ENCODE results near the gene STX11. TPM values are rescaled to one million over a fixed set of nuclear protein-coding genes. Genes with fewer than 3 reads are reported as not detected.

Gene STX11
- polyA plus RNA-seq, 2 of the 4 experiments (the other 2 are of a cell fraction) = 0.36 to 0.78 TPM

- WGBS (ENCODE audit: missing lambda C conversion rate) = 36% methylated on average over 13 of the region's 14 CpGs
- no peak for TF ChIP-seq FOSB (CRISPR knock-in tag; IDR thresholded peaks at IDR 0.05)
- TF ChIP-seq POLR2AphosphoS2 (conservative IDR thresholded peaks at IDR 0.05; ENCODE audit: low read length) = no peak
- TF ChIP-seq NR3C1 (IDR thresholded peaks at IDR 0.05) = no peak
- no peak for TF ChIP-seq ZFP36 (IDR thresholded peaks at IDR 0.05; ENCODE audit: borderline replicate concordance, partially characterized antibody)
- no peak for TF ChIP-seq ATOH8 (CRISPR knock-in tag; IDR thresholded peaks at IDR 0.05; ENCODE audit: low read depth)
- TF ChIP-seq FOXS1 (CRISPR knock-in tag; IDR thresholded peaks at IDR 0.05) = no peak
- TF ChIP-seq FOSL2 (IDR thresholded peaks at IDR 0.05) = no peak
- TF ChIP-seq FOSL2 (CRISPR knock-in tag; IDR thresholded peaks at IDR 0.05) = no peak
- no peak for TF ChIP-seq ZSCAN20 (CRISPR knock-in tag; IDR thresholded peaks at IDR 0.05)
- no peak for TF ChIP-seq HEYL (CRISPR knock-in tag; IDR thresholded peaks at IDR 0.05)
- TF ChIP-seq CBX2 (IDR thresholded peaks at IDR 0.05; ENCODE audit: borderline replicate concordance, low read depth) = no peak
- POLR2A ChIA-PET = no interaction called here
- Histone ChIP-seq H3K9me3 (no peaks in the 10 kb centered on the region), H3K4me3 (peak overlapping the region; percentile 58), H3K4me2 (peak overlapping the region; percentile 81), H3K27ac (peak overlapping the region in 1 of 2 experiments; percentile 79; a peak in 4 of 6 replicates), H3K4me1 (0 out of 3 replicates have a peak, but pooled peaks cover 6% of the 10 kb centered on the region)
- FAIRE-seq = no peak
- no peak; a peak in 1 of 6 replicates for ATAC-seq
- CTCF ChIA-PET = no interaction called here
- no peak for DNase-seq (ENCODE audit: low read depth in 1 of 2, low spot score in 1 of 2)
These were observed 791 bp upstream of the STX11 start for GRCh38 chr6:144149558-144149893.

- ChIA-PET CTCF (interaction anchor here (0.7 to 1.0 kb wide), 2 partner anchors 37 to 68 kb away, joined by 3 read pairs; no protein-coding TSS in a partner anchor), POLR2A (no interaction called here)
- FAIRE-seq = no peak
- Histone ChIP-seq H3K27ac (peak overlapping the region; percentile 37 to 79; a peak in 5 of 6 replicates), H3K4me3 (peak overlapping the region; percentile 58), H3K9me3 (no peaks in the 10 kb centered on the region), H3K4me1 (0 out of 3 replicates have a peak, but pooled peaks cover 6% of the 10 kb centered on the region), H3K4me2 (peak overlapping the region; percentile 81)
- peak; percentile 20 to 45 for DNase-seq (ENCODE audit: low read depth in 1 of 2, low spot score in 1 of 2)
- peak; percentile 74 to 79 for ATAC-seq
- 23% methylated on average over 30 of the region's 30 CpGs for WGBS (ENCODE audit: missing lambda C conversion rate)
- TF ChIP-seq RARB (CRISPR knock-in tag; IDR thresholded peaks at IDR 0.05) (no peak), RFX5 (IDR thresholded peaks at IDR 0.05) (no peak), SMC3 (IDR thresholded peaks at IDR 0.05) (no peak), BCL3 (IDR thresholded peaks at IDR 0.05) (no peak), PBX3 (IDR thresholded peaks at IDR 0.05) (no peak), GATA3 (IDR thresholded peaks at IDR 0.05; ENCODE audit: borderline replicate concordance) (no peak), CBX2 (IDR thresholded peaks at IDR 0.05; ENCODE audit: borderline replicate concordance, low read depth) (no peak), ZSCAN20 (CRISPR knock-in tag; IDR thresholded peaks at IDR 0.05) (no peak), HOXB5 (CRISPR knock-in tag; IDR thresholded peaks at IDR 0.05) (no peak), ESRRA (IDR thresholded peaks at IDR 0.05; ENCODE audit: borderline replicate concordance, low read length) (no peak), HDAC2 (IDR thresholded peaks at IDR 0.05) (no peak), MAX (IDR thresholded peaks at IDR 0.05) (no peak), HMGXB4 (CRISPR knock-in tag; IDR thresholded peaks at IDR 0.05; ENCODE audit: borderline replicate concordance) (no peak)
These were observed 667 bp downstream of the STX11 start for GRCh38 chr6:144150710-144151657.

All from A549 (cell line).